Endothelial cell of umbilical vein (primary cell): ENCODE data around the gene RAP1GAP.

ENCODE experiments used
- CTCF ChIP-seq, 2 donors: IDR thresholded peaks; 1 replicate in 1 of 2; 2 replicates in 1 of 2; pipeline ENCODE4 v1.5.1; 2011; ENCODE audit warnings: low read length in 2 of 2, mild to moderate bottlenecking in 2 of 2, moderate library complexity in 2 of 2, control low read depth in 1 of 2, inconsistent platforms in 1 of 2, low read depth in 1 of 2; ENCODE audit not compliant: insufficient read depth in 1 of 2; ENCODE audit errors: extremely low read depth in 1 of 2
- GATA2 ChIP-seq: IDR thresholded peaks from 2 replicates; pipeline ENCODE4 v1.7.0; 2011; ENCODE audit warnings: low read depth, mild to moderate bottlenecking, moderate library complexity, mixed read lengths, low read length; ENCODE audit not compliant: insufficient read length, insufficient read depth
- POLR2AphosphoS5 ChIP-seq: IDR thresholded peaks from 2 replicates; pipeline ENCODE4 v1.6.1; 2012; ENCODE audit warnings: low read depth, mild to moderate bottlenecking, control low read depth, low read length, moderate library complexity; ENCODE audit not compliant: insufficient read depth

DNA sequence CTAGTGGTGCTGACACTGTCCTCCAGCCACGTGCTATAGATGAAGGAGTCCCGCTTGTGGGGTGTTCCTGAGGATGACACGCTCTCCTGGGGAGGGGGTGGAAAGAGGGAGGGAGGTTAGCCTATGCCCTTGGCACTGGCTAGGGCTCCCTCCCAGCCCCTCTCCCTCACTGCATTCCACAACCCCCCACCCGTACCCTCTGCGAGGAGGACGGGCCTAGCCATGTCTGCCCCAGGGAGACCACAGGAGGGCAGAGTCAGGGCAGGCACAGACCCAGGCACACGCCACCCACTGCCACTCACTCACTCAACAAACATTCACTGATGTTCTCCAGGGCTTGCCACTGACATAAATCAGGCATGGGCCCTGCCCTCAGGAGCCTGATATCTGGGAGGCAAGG lies 70.7 kb downstream of the RAP1GAP start:
- TF ChIP-seq CTCF (IDR thresholded peaks at IDR 0.05; ENCODE audit: extremely low read depth in 1 of 2, insufficient read depth in 1 of 2, low read depth in 1 of 2, low read length in 2 of 2) (no peak), GATA2 (no peak), POLR2AphosphoS5 (no peak)
